GM23338 (cell line): ENCODE measurements around the gene YBX2. TPM values are rescaled to one million over a fixed set of nuclear protein-coding genes. Genes with fewer than 3 reads are reported as not detected.
A peak's percentile ranks its signal among the peaks of the same experiment; 100 is the strongest.

Experiments used
- ATAC-seq: fragments of 200-7000 bp; cut with Tn5 transposase; 3 replicates; pipeline ENCODE4 v1.9.1; 2020
- DNase-seq: peaks from one replicate; pipeline ENCODE4 v3.0.0-alpha.2; 2015; ENCODE audit warnings: low spot score
- H2AFZ ChIP-seq: fragments of 200-600 bp; sonication (generic); 2 replicates; pipeline ENCODE4 v1.8.0; 2016; ENCODE audit warnings: antibody characterized with exemption, mild to moderate bottlenecking, moderate library complexity
- H3F3A ChIP-seq: fragments of 200-600 bp; sonication (generic); replicated peaks from 2 replicates; pipeline ENCODE4 v1.8.0; 2017; ENCODE audit warnings: antibody characterized with exemption, mixed run types, low read depth
- H3K27ac ChIP-seq: fragments of 200-600 bp; sonication (generic); 2 replicates; pipeline ENCODE4 v1.6.1; 2016; ENCODE audit warnings: low read depth
- H3K27me3 ChIP-seq: fragments of 200-600 bp; sonication (generic); 2 replicates; pipeline ENCODE4 v1.8.0; 2016; ENCODE audit warnings: mild to moderate bottlenecking, mixed run types, moderate library complexity; ENCODE audit not compliant: insufficient read depth
- H3K36me3 ChIP-seq: fragments of 200-600 bp; sonication (generic); 2 replicates; pipeline ENCODE4 v1.8.0; 2016; ENCODE audit warnings: mild to moderate bottlenecking; ENCODE audit not compliant: insufficient read depth
- H3K4me1 ChIP-seq: fragments of 200-600 bp; sonication (generic); 2 replicates; pipeline ENCODE4 v1.8.0; 2016; ENCODE audit warnings: mild to moderate bottlenecking, moderate library complexity; ENCODE audit not compliant: insufficient read depth
- H3K4me2 ChIP-seq: fragments of 200-600 bp; sonication (generic); 2 replicates; pipeline ENCODE4 v1.7.1; 2017; ENCODE audit warnings: mixed run types
- H3K4me3 ChIP-seq: fragments of 200-600 bp; sonication (generic); 2 replicates; pipeline ENCODE4 v1.6.1; 2016; ENCODE audit warnings: mixed run types
- H3K79me2 ChIP-seq: fragments of 200-600 bp; sonication (generic); replicated peaks from 2 replicates; pipeline ENCODE4 v1.8.0; 2017; ENCODE audit warnings: mild to moderate bottlenecking; ENCODE audit not compliant: insufficient read depth
- H3K9me2 ChIP-seq: fragments of 200-600 bp; sonication (generic); 2 replicates; pipeline ENCODE4 v1.8.0; 2017; ENCODE audit not compliant: insufficient read depth
- H4K20me1 ChIP-seq: fragments of 200-600 bp; sonication (generic); replicated peaks from 2 replicates; pipeline ENCODE4 v1.8.0; 2017; ENCODE audit warnings: mild to moderate bottlenecking; ENCODE audit not compliant: insufficient read depth
- H3K27ac Mint-ChIP-seq: 2 replicates; pipeline ENCODE4 v1.8.0; 2020; ENCODE audit warnings: inconsistent platforms, mild to moderate bottlenecking, moderate library complexity, mixed read lengths
- H3K27me3 Mint-ChIP-seq: 3 replicates; pipeline ENCODE4 v1.8.0; 2022; ENCODE audit warnings: low read depth, mild to moderate bottlenecking, moderate library complexity, mixed read lengths, inconsistent platforms; ENCODE audit not compliant: insufficient read depth, poor library complexity
- H3K36me3 Mint-ChIP-seq: 3 replicates; pipeline ENCODE4 v1.8.0; 2021; ENCODE audit warnings: low read depth, mild to moderate bottlenecking, inconsistent platforms, moderate library complexity, mixed read lengths
- H3K4me1 Mint-ChIP-seq: 3 replicates; pipeline ENCODE4 v1.8.0; 2020; ENCODE audit warnings: mild to moderate bottlenecking, inconsistent platforms, mixed read lengths
- H3K4me3 Mint-ChIP-seq: 3 replicates; pipeline ENCODE4 v1.8.0; 2021; ENCODE audit warnings: moderate library complexity, mild to moderate bottlenecking, inconsistent platforms, mixed read lengths
- H3K9me3 Mint-ChIP-seq: 3 replicates; pipeline ENCODE4 v1.8.0; 2020; ENCODE audit warnings: moderate library complexity, mild to moderate bottlenecking, inconsistent platforms, mixed read lengths
- CREB1 ChIP-seq: fragments of 250-450 bp; sonication (Bioruptor Pico); IDR thresholded peaks from 2 replicates; pipeline ENCODE4 v1.5.0; 2020; ENCODE audit warnings: low read depth, mild to moderate bottlenecking, moderate library complexity
- CTCF ChIP-seq, 2 experiments: fragments of 200-600 bp in 1 of 2; sonication (generic) in 1 of 2; conservative IDR thresholded peaks; 2 replicates each; pipeline versions ENCODE4 v1.5.1 to v1.6.1; 2016 to 2017; ENCODE audit warnings: antibody characterized with exemption in 2 of 2, low read depth in 2 of 2, mild to moderate bottlenecking in 2 of 2, moderate library complexity in 1 of 2
- EZH2 ChIP-seq: fragments of 200-600 bp; sonication (generic); IDR thresholded peaks from one replicate; pipeline ENCODE4 v1.8.0; 2017; ENCODE audit warnings: antibody characterized with exemption, mild to moderate bottlenecking, low read depth; ENCODE audit not compliant: unreplicated experiment
- EZH2phosphoT487 ChIP-seq: fragments of 200-600 bp; sonication (generic); IDR thresholded peaks from one replicate; pipeline ENCODE4 v1.8.1; 2018; ENCODE audit warnings: antibody characterized with exemption; ENCODE audit not compliant: unreplicated experiment
- JUNB ChIP-seq: IDR thresholded peaks from one replicate; pipeline ENCODE4 v1.6.1; 2016; ENCODE audit warnings: antibody characterized with exemption; ENCODE audit not compliant: unreplicated experiment
- NANOG ChIP-seq: IDR thresholded peaks from 2 replicates; pipeline ENCODE4 v1.6.1; 2016; ENCODE audit warnings: antibody characterized with exemption, borderline replicate concordance
- POLR2AphosphoS5 ChIP-seq: IDR thresholded peaks from 2 replicates; pipeline ENCODE4 v1.6.1; 2016; ENCODE audit warnings: antibody characterized with exemption, low read depth
- STAT1 ChIP-seq: IDR thresholded peaks from one replicate; pipeline ENCODE4 v1.6.1; 2016; ENCODE audit warnings: antibody characterized with exemption; ENCODE audit not compliant: unreplicated experiment
- ZNF114 ChIP-seq: fragments of 250-450 bp; sonication (Bioruptor Pico); IDR thresholded peaks from 2 replicates; pipeline ENCODE4 v1.5.0; 2020; ENCODE audit warnings: mild to moderate bottlenecking, moderate library complexity
- ZNF331 ChIP-seq: fragments of 250-450 bp; sonication (Bioruptor Pico); IDR thresholded peaks from 2 replicates; pipeline ENCODE4 v1.5.0; 2020; ENCODE audit warnings: low read depth, mild to moderate bottlenecking, moderate library complexity
- polyA plus RNA-seq: library from polyadenylated mRNA; unstranded; fragments of >200 nt; fragmentation: Nextera tagmentation; extraction: Ambion mirVana; gene quantifications from 2 replicates; pipeline ENCODE4 v1.2.1, GENCODE V29; 2016
- total RNA-seq: library from RNA; depleted of rRNA; stranded (reverse); fragments of >200 nt; shearing (Covaris generic); gene quantifications from 2 replicates; pipeline ENCODE4 v1.2.3, GENCODE V29; 2014
- TF ChIP-seq, protein P1 (sequence below): IDR thresholded peaks from one replicate; pipeline ENCODE4 v1.6.1; 2018; ENCODE audit warnings: antibody characterized with exemption; ENCODE audit not compliant: unreplicated experiment
- TF ChIP-seq, protein P2 (sequence below): fragments of 250-450 bp; sonication (Bioruptor Pico); IDR thresholded peaks from 2 replicates; pipeline ENCODE4 v1.5.0; 2020; ENCODE audit warnings: mild to moderate bottlenecking, moderate library complexity
- TF ChIP-seq, protein P3 (sequence below): IDR thresholded peaks from 2 replicates; pipeline ENCODE4 v1.6.1; 2016; ENCODE audit warnings: antibody characterized with exemption

Gene YBX2
- total and polyA plus RNA-seq, 2 experiments from 2014 or later = 22.5 to 36.5 TPM

DNA sequence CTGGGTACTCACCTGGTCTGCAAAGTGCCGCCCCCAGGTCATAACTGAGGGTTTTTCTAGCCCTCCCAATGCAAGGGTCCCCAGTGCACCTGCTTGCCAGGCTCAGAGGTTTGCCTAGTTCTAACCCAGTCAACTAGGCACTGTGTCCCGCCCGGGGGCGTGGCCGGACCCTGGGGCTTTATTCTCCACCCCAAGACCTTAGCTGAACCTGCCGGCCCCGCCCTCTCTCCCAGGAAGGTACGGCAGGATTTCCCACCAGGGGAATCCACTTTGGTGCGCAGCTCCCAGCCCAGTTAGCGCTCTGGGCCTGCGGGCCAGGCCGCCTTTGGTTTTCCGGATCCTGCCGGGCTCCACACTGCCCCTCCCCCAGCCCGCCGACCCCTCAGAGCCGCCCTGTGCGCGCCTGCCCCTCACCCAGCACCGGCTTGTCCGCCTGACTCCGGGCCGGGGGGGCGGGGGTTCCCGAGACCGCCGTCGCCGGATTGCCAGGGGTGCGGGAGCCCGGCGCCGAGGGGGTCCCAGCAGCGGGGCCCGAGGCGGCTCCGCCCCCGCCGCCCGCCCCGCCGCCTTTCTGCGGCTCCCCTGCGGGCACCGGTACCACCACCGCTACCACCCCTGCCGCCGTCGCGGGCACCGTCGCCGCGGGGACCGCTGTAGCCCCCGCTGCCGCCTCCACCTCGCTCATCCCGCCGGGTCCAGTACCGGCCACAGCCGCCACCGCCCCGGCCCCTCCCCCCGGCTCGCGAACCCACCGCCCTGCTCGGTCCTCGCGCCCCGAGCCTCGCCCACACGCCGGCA lies 424 bp downstream of the YBX2 start:
- Histone ChIP-seq H3K27ac (0 out of 2 replicates have a peak overlapping the region, but pooled peaks have one; percentile 45), H3K36me3 (no peaks in the 10 kb centered on the region), H3K4me3 (peak overlapping the region; percentile 61), H4K20me1 (peaks cover 4% of the 10 kb centered on the region; the same call in 1 of the 2 replicates), H2AFZ (0 out of 2 replicates have a peak overlapping the region, but pooled peaks have one; percentile 28), H3K27me3 (peaks cover 18% of the 10 kb centered on the region), H3F3A (peaks cover 23% of the 10 kb centered on the region), H3K9me2 (no peaks in the 10 kb centered on the region), H3K79me2 (no peaks in the 10 kb centered on the region), H3K4me1 (peaks cover 21% of the 10 kb centered on the region), H3K4me2 (peak overlapping the region; percentile 88)
- H3K4me3 Mint-ChIP-seq = peak overlapping the region; percentile 77
- TF ChIP-seq STAT1 (no peak), JUNB (no peak), ZNF114 (CRISPR knock-in tag) (no peak), CTCF (conservative IDR thresholded peaks at IDR 0.05; ENCODE audit: low read depth in 2 of 2) (no peak), EZH2 (no peak), CREB1 (no peak), EZH2phosphoT487 (no peak), POLR2AphosphoS5 (no peak; the same call in 1 of the 2 replicates), NANOG (no peak), ZNF331 (CRISPR knock-in tag) (no peak)
- TF ChIP-seq, protein P1, sequence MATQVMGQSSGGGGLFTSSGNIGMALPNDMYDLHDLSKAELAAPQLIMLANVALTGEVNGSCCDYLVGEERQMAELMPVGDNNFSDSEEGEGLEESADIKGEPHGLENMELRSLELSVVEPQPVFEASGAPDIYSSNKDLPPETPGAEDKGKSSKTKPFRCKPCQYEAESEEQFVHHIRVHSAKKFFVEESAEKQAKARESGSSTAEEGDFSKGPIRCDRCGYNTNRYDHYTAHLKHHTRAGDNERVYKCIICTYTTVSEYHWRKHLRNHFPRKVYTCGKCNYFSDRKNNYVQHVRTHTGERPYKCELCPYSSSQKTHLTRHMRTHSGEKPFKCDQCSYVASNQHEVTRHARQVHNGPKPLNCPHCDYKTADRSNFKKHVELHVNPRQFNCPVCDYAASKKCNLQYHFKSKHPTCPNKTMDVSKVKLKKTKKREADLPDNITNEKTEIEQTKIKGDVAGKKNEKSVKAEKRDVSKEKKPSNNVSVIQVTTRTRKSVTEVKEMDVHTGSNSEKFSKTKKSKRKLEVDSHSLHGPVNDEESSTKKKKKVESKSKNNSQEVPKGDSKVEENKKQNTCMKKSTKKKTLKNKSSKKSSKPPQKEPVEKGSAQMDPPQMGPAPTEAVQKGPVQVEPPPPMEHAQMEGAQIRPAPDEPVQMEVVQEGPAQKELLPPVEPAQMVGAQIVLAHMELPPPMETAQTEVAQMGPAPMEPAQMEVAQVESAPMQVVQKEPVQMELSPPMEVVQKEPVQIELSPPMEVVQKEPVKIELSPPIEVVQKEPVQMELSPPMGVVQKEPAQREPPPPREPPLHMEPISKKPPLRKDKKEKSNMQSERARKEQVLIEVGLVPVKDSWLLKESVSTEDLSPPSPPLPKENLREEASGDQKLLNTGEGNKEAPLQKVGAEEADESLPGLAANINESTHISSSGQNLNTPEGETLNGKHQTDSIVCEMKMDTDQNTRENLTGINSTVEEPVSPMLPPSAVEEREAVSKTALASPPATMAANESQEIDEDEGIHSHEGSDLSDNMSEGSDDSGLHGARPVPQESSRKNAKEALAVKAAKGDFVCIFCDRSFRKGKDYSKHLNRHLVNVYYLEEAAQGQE = no peak
- TF ChIP-seq, protein P2, sequence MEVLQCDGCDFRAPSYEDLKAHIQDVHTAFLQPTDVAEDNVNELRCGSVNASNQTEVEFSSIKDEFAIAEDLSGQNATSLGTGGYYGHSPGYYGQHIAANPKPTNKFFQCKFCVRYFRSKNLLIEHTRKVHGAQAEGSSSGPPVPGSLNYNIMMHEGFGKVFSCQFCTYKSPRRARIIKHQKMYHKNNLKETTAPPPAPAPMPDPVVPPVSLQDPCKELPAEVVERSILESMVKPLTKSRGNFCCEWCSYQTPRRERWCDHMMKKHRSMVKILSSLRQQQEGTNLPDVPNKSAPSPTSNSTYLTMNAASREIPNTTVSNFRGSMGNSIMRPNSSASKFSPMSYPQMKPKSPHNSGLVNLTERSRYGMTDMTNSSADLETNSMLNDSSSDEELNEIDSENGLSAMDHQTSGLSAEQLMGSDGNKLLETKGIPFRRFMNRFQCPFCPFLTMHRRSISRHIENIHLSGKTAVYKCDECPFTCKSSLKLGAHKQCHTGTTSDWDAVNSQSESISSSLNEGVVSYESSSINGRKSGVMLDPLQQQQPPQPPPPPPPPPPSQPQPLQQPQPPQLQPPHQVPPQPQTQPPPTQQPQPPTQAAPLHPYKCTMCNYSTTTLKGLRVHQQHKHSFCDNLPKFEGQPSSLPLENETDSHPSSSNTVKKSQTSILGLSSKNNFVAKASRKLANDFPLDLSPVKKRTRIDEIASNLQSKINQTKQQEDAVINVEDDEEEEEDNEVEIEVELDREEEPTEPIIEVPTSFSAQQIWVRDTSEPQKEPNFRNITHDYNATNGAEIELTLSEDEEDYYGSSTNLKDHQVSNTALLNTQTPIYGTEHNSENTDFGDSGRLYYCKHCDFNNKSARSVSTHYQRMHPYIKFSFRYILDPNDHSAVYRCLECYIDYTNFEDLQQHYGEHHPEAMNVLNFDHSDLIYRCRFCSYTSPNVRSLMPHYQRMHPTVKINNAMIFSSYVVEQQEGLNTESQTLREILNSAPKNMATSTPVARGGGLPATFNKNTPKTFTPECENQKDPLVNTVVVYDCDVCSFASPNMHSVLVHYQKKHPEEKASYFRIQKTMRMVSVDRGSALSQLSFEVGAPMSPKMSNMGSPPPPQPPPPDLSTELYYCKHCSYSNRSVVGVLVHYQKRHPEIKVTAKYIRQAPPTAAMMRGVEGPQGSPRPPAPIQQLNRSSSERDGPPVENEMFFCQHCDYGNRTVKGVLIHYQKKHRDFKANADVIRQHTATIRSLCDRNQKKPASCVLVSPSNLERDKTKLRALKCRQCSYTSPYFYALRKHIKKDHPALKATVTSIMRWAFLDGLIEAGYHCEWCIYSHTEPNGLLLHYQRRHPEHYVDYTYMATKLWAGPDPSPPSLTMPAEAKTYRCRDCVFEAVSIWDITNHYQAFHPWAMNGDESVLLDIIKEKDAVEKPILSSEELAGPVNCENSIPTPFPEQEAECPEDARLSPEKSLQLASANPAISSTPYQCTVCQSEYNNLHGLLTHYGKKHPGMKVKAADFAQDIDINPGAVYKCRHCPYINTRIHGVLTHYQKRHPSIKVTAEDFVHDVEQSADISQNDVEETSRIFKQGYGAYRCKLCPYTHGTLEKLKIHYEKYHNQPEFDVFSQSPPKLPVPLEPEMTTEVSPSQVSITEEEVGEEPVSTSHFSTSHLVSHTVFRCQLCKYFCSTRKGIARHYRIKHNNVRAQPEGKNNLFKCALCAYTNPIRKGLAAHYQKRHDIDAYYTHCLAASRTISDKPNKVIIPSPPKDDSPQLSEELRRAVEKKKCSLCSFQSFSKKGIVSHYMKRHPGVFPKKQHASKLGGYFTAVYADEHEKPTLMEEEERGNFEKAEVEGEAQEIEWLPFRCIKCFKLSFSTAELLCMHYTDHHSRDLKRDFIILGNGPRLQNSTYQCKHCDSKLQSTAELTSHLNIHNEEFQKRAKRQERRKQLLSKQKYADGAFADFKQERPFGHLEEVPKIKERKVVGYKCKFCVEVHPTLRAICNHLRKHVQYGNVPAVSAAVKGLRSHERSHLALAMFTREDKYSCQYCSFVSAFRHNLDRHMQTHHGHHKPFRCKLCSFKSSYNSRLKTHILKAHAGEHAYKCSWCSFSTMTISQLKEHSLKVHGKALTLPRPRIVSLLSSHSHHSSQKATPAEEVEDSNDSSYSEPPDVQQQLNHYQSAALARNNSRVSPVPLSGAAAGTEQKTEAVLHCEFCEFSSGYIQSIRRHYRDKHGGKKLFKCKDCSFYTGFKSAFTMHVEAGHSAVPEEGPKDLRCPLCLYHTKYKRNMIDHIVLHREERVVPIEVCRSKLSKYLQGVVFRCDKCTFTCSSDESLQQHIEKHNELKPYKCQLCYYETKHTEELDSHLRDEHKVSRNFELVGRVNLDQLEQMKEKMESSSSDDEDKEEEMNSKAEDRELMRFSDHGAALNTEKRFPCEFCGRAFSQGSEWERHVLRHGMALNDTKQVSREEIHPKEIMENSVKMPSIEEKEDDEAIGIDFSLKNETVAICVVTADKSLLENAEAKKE = no peak
- TF ChIP-seq, protein P3, sequence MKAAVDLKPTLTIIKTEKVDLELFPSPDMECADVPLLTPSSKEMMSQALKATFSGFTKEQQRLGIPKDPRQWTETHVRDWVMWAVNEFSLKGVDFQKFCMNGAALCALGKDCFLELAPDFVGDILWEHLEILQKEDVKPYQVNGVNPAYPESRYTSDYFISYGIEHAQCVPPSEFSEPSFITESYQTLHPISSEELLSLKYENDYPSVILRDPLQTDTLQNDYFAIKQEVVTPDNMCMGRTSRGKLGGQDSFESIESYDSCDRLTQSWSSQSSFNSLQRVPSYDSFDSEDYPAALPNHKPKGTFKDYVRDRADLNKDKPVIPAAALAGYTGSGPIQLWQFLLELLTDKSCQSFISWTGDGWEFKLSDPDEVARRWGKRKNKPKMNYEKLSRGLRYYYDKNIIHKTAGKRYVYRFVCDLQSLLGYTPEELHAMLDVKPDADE = no peak
- H3K9me3 Mint-ChIP-seq = peaks cover 9% of the 10 kb centered on the region; the same call in 1 of the 3 replicates
- ATAC-seq (peak; percentile 45), DNase-seq (peak; percentile 91)
- H3K27me3 Mint-ChIP-seq = peaks cover 34% of the 10 kb centered on the region
- no peak overlapping the region for H3K27ac Mint-ChIP-seq
- peaks cover under 1% of the 10 kb centered on the region; the same call in 2 of the 3 replicates for H3K36me3 Mint-ChIP-seq
- H3K4me1 Mint-ChIP-seq = peaks cover 28% of the 10 kb centered on the region
